GM12891 (cell line): ENCODE results near the gene STOML1.

Experiments used
- POLR2A ChIP-seq: IDR thresholded peaks from 2 replicates; pipeline ENCODE4 v1.6.1; 2011; ENCODE audit warnings: low read depth, low read length, control low read depth
- POU2F2 ChIP-seq: IDR thresholded peaks from 2 replicates; pipeline ENCODE4 v1.6.1; 2011; ENCODE audit warnings: low read depth, mild to moderate bottlenecking, control low read depth, low read length, moderate library complexity

GRCh38 chr15:73965758-73966113 lies 26.4 kb downstream of the STOML1 start:
- TF ChIP-seq POLR2A (no peak), POU2F2 (peak; percentile 70)
